HG02885 (cell line): ENCODE results near the gene LMAN2L.

ENCODE experiments used
- ATAC-seq: cut with Tn5 transposase; IDR thresholded peaks from one replicate; pipeline ENCODE4 v1.9.1; 2021; ENCODE audit warnings: mild to moderate bottlenecking; ENCODE audit not compliant: unreplicated experiment, poor library complexity

The LMAN2L gene

GRCh38 chr2:96760986-96761832 lies 21.3 kb upstream of the LMAN2L start:
- ATAC-seq, result no peak

- ATAC-seq, result peak; percentile 83
Measured at GRCh38 chr2:96760036-96760985, 20.4 kb upstream of the LMAN2L start, which contains the start of gene CNNM4. TSS of gene CNNM4 (plus strand) at chr2:96760902. CDS start at chr2:96761000, 98 bp downstream.

GRCh38 chr2:96759548-96759947 lies 19.7 kb upstream of the LMAN2L start:
- ATAC-seq, result no peak

- ATAC-seq, result no peak
Measured at GRCh38 chr2:96758987-96759386, 19.1 kb upstream of the LMAN2L start.

- ATAC-seq, result no peak
Measured at GRCh38 chr2:96757477-96757860, 17.6 kb upstream of the LMAN2L start.

GRCh38 chr2:96756788-96757476 lies 17.1 kb upstream of the LMAN2L start:
- ATAC-seq, result no peak

GRCh38 chr2:96754317-96754716 lies 14.5 kb upstream of the LMAN2L start:
- no peak for ATAC-seq

GRCh38 chr2:96753661-96754282 lies 13.9 kb upstream of the LMAN2L start:
- ATAC-seq, result no peak

- ATAC-seq, result no peak
Measured at GRCh38 chr2:96751800-96752199, 11.9 kb upstream of the LMAN2L start.

- ATAC-seq, result no peak
Measured at GRCh38 chr2:96747061-96747617, 7.3 kb upstream of the LMAN2L start.

GRCh38 chr2:96739076-96739632 lies 710 bp downstream of the LMAN2L start:
- no peak for ATAC-seq

- no peak for ATAC-seq
Measured at GRCh38 chr2:96737831-96738230, 2.0 kb downstream of the LMAN2L start.

- no peak for ATAC-seq
Measured at GRCh38 chr2:96737251-96737650, 2.6 kb downstream of the LMAN2L start.

GRCh38 chr2:96734880-96735583 lies 4.8 kb downstream of the LMAN2L start:
- no peak for ATAC-seq

GRCh38 chr2:96733931-96734330 lies 5.9 kb downstream of the LMAN2L start:
- no peak for ATAC-seq

- ATAC-seq, result no peak
Measured at GRCh38 chr2:96730212-96730611, 9.7 kb downstream of the LMAN2L start.

GRCh38 chr2:96729748-96730147 lies 10.1 kb downstream of the LMAN2L start:
- ATAC-seq, result no peak

GRCh38 chr2:96727431-96727830 lies 12.4 kb downstream of the LMAN2L start:
- no peak for ATAC-seq

GRCh38 chr2:96726131-96726530 lies 13.7 kb downstream of the LMAN2L start:
- no peak for ATAC-seq
